H9 (cell line): ENCODE data around the gene MAN1A1. TPM values are rescaled to one million over a fixed set of nuclear protein-coding genes. Genes with fewer than 3 reads are reported as not detected.

ENCODE experiments used
- DNase-seq: peaks from one replicate; pipeline ENCODE4 v3.0.0-alpha.2; 2017
- H2AFZ ChIP-seq: one replicate; pipeline ENCODE4 v1.6.1; 2013; ENCODE audit warnings: mild to moderate bottlenecking, low read length, control low read depth, moderate library complexity
- H2AK5ac ChIP-seq: 2 replicates; pipeline ENCODE4 v1.6.1; 2013; ENCODE audit warnings: low read length, control low read depth, mixed read lengths; ENCODE audit not compliant: insufficient read length
- H2BK120ac ChIP-seq: one replicate; pipeline ENCODE4 v1.6.1; 2013; ENCODE audit warnings: low read depth, mild to moderate bottlenecking, low read length, control low read depth, inconsistent platforms; ENCODE audit not compliant: poor library complexity, severe bottlenecking
- H2BK12ac ChIP-seq: 2 replicates; pipeline ENCODE4 v1.6.1; 2013; ENCODE audit warnings: low read length, control low read depth, mixed read lengths, low read depth; ENCODE audit not compliant: insufficient read length
- H2BK15ac ChIP-seq: 2 replicates; pipeline ENCODE4 v1.6.1; 2013; ENCODE audit warnings: low read depth, low read length, control low read depth
- H2BK20ac ChIP-seq: one replicate; pipeline ENCODE4 v1.6.1; 2013; ENCODE audit warnings: low read depth, mild to moderate bottlenecking, low read length, control low read depth, inconsistent platforms; ENCODE audit not compliant: poor library complexity, severe bottlenecking
- H2BK5ac ChIP-seq: 2 replicates; pipeline ENCODE4 v1.6.1; 2013; ENCODE audit warnings: low read length, control low read depth, mixed read lengths; ENCODE audit not compliant: insufficient read length
- H3K14ac ChIP-seq: 2 replicates; pipeline ENCODE4 v1.6.1; 2013; ENCODE audit warnings: low read length, control low read depth; ENCODE audit not compliant: insufficient read depth
- H3K18ac ChIP-seq: 2 replicates; pipeline ENCODE4 v1.6.1; 2013; ENCODE audit warnings: low read depth, mild to moderate bottlenecking, mixed read lengths, low read length, control low read depth; ENCODE audit not compliant: insufficient read length
- H3K23ac ChIP-seq: 2 replicates; pipeline ENCODE4 v1.6.1; 2013; ENCODE audit warnings: low read length, control low read depth, mixed read lengths, low read depth; ENCODE audit not compliant: insufficient read length
- H3K23me2 ChIP-seq: 2 replicates; pipeline ENCODE4 v1.6.1; 2013; ENCODE audit warnings: low read depth, mild to moderate bottlenecking, mixed read lengths, low read length, control low read depth; ENCODE audit not compliant: insufficient read length, poor library complexity, severe bottlenecking
- H3K27ac ChIP-seq: 2 replicates; pipeline ENCODE4 v1.5.1; 2013; ENCODE audit warnings: low read length, control low read depth, mixed read lengths, low read depth; ENCODE audit not compliant: insufficient read length
- H3K27me3 ChIP-seq: 2 replicates; pipeline ENCODE4 v1.6.1; 2013; ENCODE audit warnings: low read length, control low read depth, inconsistent platforms; ENCODE audit not compliant: insufficient read depth
- H3K4ac ChIP-seq: 2 replicates; pipeline ENCODE4 v1.6.1; 2013; ENCODE audit warnings: low read depth, mild to moderate bottlenecking, control low read depth, inconsistent platforms, low read length, moderate library complexity
- H3K4me1 ChIP-seq: 2 replicates; pipeline ENCODE4 v1.6.1; 2013; ENCODE audit warnings: low read length, control low read depth, inconsistent platforms; ENCODE audit not compliant: insufficient read depth
- H3K4me2 ChIP-seq: 2 replicates; pipeline ENCODE4 v1.6.1; 2013; ENCODE audit warnings: low read length, control low read depth, mixed read lengths; ENCODE audit not compliant: insufficient read length, insufficient read depth
- H3K56ac ChIP-seq: 2 replicates; pipeline ENCODE4 v1.6.1; 2013; ENCODE audit warnings: low read depth, mild to moderate bottlenecking, mixed read lengths, low read length, control low read depth; ENCODE audit not compliant: insufficient read length
- H3K79me1 ChIP-seq: 2 replicates; pipeline ENCODE4 v1.6.1; 2013; ENCODE audit warnings: low read depth, mild to moderate bottlenecking, moderate library complexity, low read length, control low read depth, inconsistent platforms; ENCODE audit not compliant: insufficient read depth, poor library complexity, severe bottlenecking
- H3K79me2 ChIP-seq: 2 replicates; pipeline ENCODE4 v1.6.1; 2013; ENCODE audit warnings: low read length, control low read depth, inconsistent platforms; ENCODE audit not compliant: insufficient read depth
- H3K9ac ChIP-seq: 2 replicates; pipeline ENCODE4 v1.6.1; 2013; ENCODE audit warnings: low read length, control low read depth, mixed read lengths; ENCODE audit not compliant: insufficient read length; ENCODE audit errors: extremely low read depth
- H3K9me3 ChIP-seq: one replicate; pipeline ENCODE4 v1.6.1; 2013; ENCODE audit warnings: low read depth, low read length, inconsistent platforms; ENCODE audit not compliant: control insufficient read depth
- H3T11ph ChIP-seq: one replicate; pipeline ENCODE4 v1.6.1; 2013; ENCODE audit warnings: mild to moderate bottlenecking, low read length, control low read depth, inconsistent platforms
- H4K20me1 ChIP-seq: one replicate; pipeline ENCODE4 v1.6.1; 2013; ENCODE audit not compliant: control insufficient read depth, insufficient read length, insufficient read depth
- H4K5ac ChIP-seq: 2 replicates; pipeline ENCODE4 v1.6.1; 2013; ENCODE audit warnings: low read depth, mild to moderate bottlenecking, mixed read lengths, low read length, control low read depth; ENCODE audit not compliant: insufficient read length
- H4K8ac ChIP-seq: replicated peaks from 2 replicates; pipeline ENCODE4 v1.6.1; 2013; ENCODE audit warnings: low read length, control low read depth, mixed read lengths, low read depth; ENCODE audit not compliant: insufficient read length
- H4K91ac ChIP-seq: 2 replicates; pipeline ENCODE4 v1.6.1; 2013; ENCODE audit warnings: low read depth, mild to moderate bottlenecking, moderate library complexity, mixed read lengths, low read length, control low read depth; ENCODE audit not compliant: insufficient read length
- H3K27ac Mint-ChIP-seq, 3 experiments: 2 replicates in 2 of 3; 3 replicates in 1 of 3; pipeline ENCODE4 v1.8.0; 2020 to 2021; ENCODE audit warnings: mixed read lengths in 3 of 3, mild to moderate bottlenecking in 1 of 3, moderate library complexity in 1 of 3
- H3K27me3 Mint-ChIP-seq: 2 replicates; pipeline ENCODE4 v1.8.0; 2021; ENCODE audit warnings: low read depth, mild to moderate bottlenecking, moderate library complexity, mixed read lengths
- H3K36me3 Mint-ChIP-seq, 3 experiments: 2 replicates in 2 of 3; 3 replicates in 1 of 3; pipeline ENCODE4 v1.8.0; 2020 to 2021; ENCODE audit warnings: low read depth in 3 of 3, mixed read lengths in 3 of 3; ENCODE audit not compliant: insufficient read depth in 1 of 3
- H3K4me1 Mint-ChIP-seq, 2 experiments: 2 replicates each; pipeline ENCODE4 v1.8.0; 2020; ENCODE audit warnings: mixed read lengths in 2 of 2
- H3K4me3 Mint-ChIP-seq, 2 experiments: 2 replicates in 1 of 2; 3 replicates in 1 of 2; pipeline ENCODE4 v1.8.0; 2020 to 2021; ENCODE audit warnings: mild to moderate bottlenecking in 2 of 2, mixed read lengths in 2 of 2, moderate library complexity in 1 of 2
- H3K9me3 Mint-ChIP-seq, 2 experiments: 2 replicates in 1 of 2; 3 replicates in 1 of 2; pipeline ENCODE4 v1.8.0; 2020; ENCODE audit warnings: mild to moderate bottlenecking in 2 of 2, mixed read lengths in 2 of 2, moderate library complexity in 1 of 2
- WGBS: extraction: QIAGEN DNeasy Blood & Tissue Kit; methylation state at CpG from one replicate; pipeline ENCODE4 v1.1.7; 2013; ENCODE audit warnings: missing lambda C conversion rate, low lambda C conversion rate, mixed read lengths; ENCODE audit not compliant: insufficient read length; ENCODE audit errors: extremely low coverage; 5-methylcytosine and 5-hydroxymethylcytosine counted together
- total RNA-seq: library from RNA; stranded (reverse); gene quantifications from 2 replicates; pipeline ENCODE4 v1.2.1, GENCODE V29; 2021
- TF ChIP-seq, protein P1 (sequence below): fragments of 200-600 bp; sonication (generic); conservative IDR thresholded peaks from 3 replicates; pipeline ENCODE4 v1.8.0; 2021; ENCODE audit warnings: antibody characterized with exemption, mild to moderate bottlenecking

The MAN1A1 gene
- total RNA-seq, 1 experiment from 2014 or later, result 1.6 TPM

DNA sequence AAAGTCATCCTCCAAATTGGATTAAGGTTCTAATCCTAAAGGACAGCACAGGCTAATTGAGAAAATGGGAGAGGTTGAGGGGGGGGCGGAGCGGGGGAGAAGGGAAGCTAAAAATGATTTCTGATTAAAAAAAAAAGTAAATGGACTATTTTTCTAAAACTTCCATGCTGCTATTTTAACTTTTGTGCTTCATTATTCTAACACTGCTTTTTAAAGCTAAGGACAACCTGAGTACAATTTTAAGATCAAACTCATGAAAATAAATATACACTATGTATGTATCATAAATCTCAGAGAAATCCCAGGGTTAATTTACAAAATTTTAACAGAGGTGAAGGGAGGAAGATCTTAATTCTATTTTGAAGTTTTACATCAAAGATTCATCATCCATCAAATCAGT, 4.4 kb downstream of the MAN1A1 start:
- H3K79me1 ChIP-seq, result no peaks in the 10 kb centered on the region
- H4K91ac ChIP-seq, result no peak overlapping the region
- no peak overlapping the region for H3K23ac ChIP-seq
- H3K27ac ChIP-seq, result no peak overlapping the region
- no peak overlapping the region for H3K27ac Mint-ChIP-seq
- no peak overlapping the region for H2AK5ac ChIP-seq
- H2BK5ac ChIP-seq, result no peak overlapping the region
- no peak overlapping the region for H2BK12ac ChIP-seq
- peaks cover 28% of the 10 kb centered on the region for H3K27me3 Mint-ChIP-seq
- H3K56ac ChIP-seq, result no peak overlapping the region
- peaks cover 7% of the 10 kb centered on the region; the same call in 1 of the 2 replicates for H3K4me1 ChIP-seq
- no peak overlapping the region for H3T11ph ChIP-seq
- no peak overlapping the region for H3K18ac ChIP-seq
- no CpG with 5 or more reads among the region's 2 CpGs for WGBS
- TF ChIP-seq, protein P1, sequence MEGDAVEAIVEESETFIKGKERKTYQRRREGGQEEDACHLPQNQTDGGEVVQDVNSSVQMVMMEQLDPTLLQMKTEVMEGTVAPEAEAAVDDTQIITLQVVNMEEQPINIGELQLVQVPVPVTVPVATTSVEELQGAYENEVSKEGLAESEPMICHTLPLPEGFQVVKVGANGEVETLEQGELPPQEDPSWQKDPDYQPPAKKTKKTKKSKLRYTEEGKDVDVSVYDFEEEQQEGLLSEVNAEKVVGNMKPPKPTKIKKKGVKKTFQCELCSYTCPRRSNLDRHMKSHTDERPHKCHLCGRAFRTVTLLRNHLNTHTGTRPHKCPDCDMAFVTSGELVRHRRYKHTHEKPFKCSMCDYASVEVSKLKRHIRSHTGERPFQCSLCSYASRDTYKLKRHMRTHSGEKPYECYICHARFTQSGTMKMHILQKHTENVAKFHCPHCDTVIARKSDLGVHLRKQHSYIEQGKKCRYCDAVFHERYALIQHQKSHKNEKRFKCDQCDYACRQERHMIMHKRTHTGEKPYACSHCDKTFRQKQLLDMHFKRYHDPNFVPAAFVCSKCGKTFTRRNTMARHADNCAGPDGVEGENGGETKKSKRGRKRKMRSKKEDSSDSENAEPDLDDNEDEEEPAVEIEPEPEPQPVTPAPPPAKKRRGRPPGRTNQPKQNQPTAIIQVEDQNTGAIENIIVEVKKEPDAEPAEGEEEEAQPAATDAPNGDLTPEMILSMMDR, result no peak
- no peak overlapping the region for H3K9ac ChIP-seq
- peaks cover 4% of the 10 kb centered on the region; the same call in 1 of the 2 replicates for H3K27me3 ChIP-seq
- DNase-seq, result no peak
- no peak overlapping the region for H3K4me3 Mint-ChIP-seq
- no peak overlapping the region for H3K4ac ChIP-seq
- no peaks in the 10 kb centered on the region for H3K9me3 ChIP-seq
- no peak overlapping the region for H2BK120ac ChIP-seq
- H3K23me2 ChIP-seq, result peaks cover 13% of the 10 kb centered on the region
- H4K20me1 ChIP-seq, result no peaks in the 10 kb centered on the region
- H3K4me2 ChIP-seq, result no peak overlapping the region
- no peaks in the 10 kb centered on the region for H3K36me3 Mint-ChIP-seq
- no peaks in the 10 kb centered on the region for H3K9me3 Mint-ChIP-seq
- no peak overlapping the region for H3K14ac ChIP-seq
- no peak overlapping the region for H2AFZ ChIP-seq
- H4K8ac ChIP-seq, result no peak overlapping the region
- H2BK20ac ChIP-seq, result no peak overlapping the region
- H3K79me2 ChIP-seq, result no peaks in the 10 kb centered on the region
- no peak overlapping the region for H2BK15ac ChIP-seq
- H3K4me1 Mint-ChIP-seq, result peaks cover 21 to 24% of the 10 kb centered on the region in 2 experiments
- no peak overlapping the region for H4K5ac ChIP-seq
